ENCODE measurements around the gene ACD. TPM values are rescaled to one million over a fixed set of nuclear protein-coding genes. Genes with fewer than 3 reads are reported as not detected.

Gene ACD
- total and polyA plus RNA-seq, 2 of the 4 experiments (the other 2 are of a cell fraction) = 15.6 to 31.1 TPM

DNA sequence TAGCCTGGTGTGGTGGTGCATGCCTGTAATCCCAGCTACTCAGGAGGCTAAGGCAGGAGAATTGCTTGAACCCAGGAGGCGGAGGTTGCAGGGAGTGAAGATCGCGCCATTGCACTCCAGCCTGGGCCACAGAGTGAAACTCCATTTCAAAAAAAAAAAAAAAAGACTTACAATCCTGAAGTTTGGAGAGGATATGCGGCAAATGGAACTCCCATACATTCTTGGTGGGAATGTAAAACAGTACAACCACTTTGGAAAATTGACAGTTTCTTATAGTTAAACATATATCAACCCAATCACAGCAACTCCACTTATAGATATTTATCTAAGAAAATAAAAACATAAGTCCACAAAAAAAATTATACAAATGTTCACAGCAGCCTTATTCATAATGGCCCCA, 47.1 kb upstream of the ACD start:
- Histone ChIP-seq H3K79me1 (ENCODE audit: low read depth in 1 of 2, low read length in 2 of 2) (peaks cover 12 to 46% of the 10 kb centered on the region in 2 experiments), H3K4me3 (ENCODE audit: insufficient read depth, low read depth, low read length) (no peak overlapping the region), H3K4ac (ENCODE audit: low read depth, low read length) (no peak overlapping the region), H4K5ac (ENCODE audit: low read depth, low read length) (no peak overlapping the region), H3K9me3 (ENCODE audit: control insufficient read depth, insufficient read depth, low read length) (no peaks in the 10 kb centered on the region), H3K56ac (ENCODE audit: extremely low read depth, insufficient read depth, low read length) (no peak overlapping the region), H3K27ac (ENCODE audit: insufficient read depth, low read length) (no peak overlapping the region), H2BK15ac (ENCODE audit: low read depth, low read length) (no peak overlapping the region), H2BK5ac (ENCODE audit: low read depth, low read length, poor library complexity, severe bottlenecking) (no peak overlapping the region), H3K36me3 (ENCODE audit: control insufficient read depth, insufficient read depth, low read length) (no peaks in the 10 kb centered on the region), H2AK5ac (ENCODE audit: low read depth, low read length) (no peak overlapping the region), H3K27me3 (ENCODE audit: control insufficient read depth, insufficient read depth, low read length) (no peaks in the 10 kb centered on the region), H3K9ac (ENCODE audit: low read depth, low read length) (no peak overlapping the region), H2BK20ac (ENCODE audit: low read depth, low read length) (no peak overlapping the region), H3K18ac (ENCODE audit: low read depth, low read length) (no peak overlapping the region), H4K91ac (ENCODE audit: insufficient read depth, low read depth, low read length) (no peak overlapping the region), H3K4me1 (ENCODE audit: control insufficient read depth, insufficient read depth, low read length) (peaks cover 4% of the 10 kb centered on the region; the same call in 1 of the 2 replicates), H3K9me1 (ENCODE audit: insufficient read depth, low read length) (peaks cover 6% of the 10 kb centered on the region), H4K20me1 (ENCODE audit: insufficient read depth, low read length) (peaks cover 14% of the 10 kb centered on the region), H4K8ac (ENCODE audit: low read depth in 2 of 2, low read length in 2 of 2) (no peak overlapping the region), H2AFZ (replicated peaks; ENCODE audit: low read length, poor library complexity) (no peak overlapping the region), H2AK9ac (replicated peaks; ENCODE audit: low read depth, low read length, poor library complexity) (no peak overlapping the region), H3K23ac (ENCODE audit: low read depth, low read length) (no peak overlapping the region), H3K14ac (replicated peaks; ENCODE audit: low read depth, low read length) (no peak overlapping the region), H3K4me2 (ENCODE audit: low read depth, low read length) (no peak overlapping the region), H2BK120ac (ENCODE audit: low read depth, low read length) (no peak overlapping the region)
- no peak for ATAC-seq (ENCODE audit: low read depth)
- WGBS, 2 experiments (ENCODE audit: extremely low coverage in 2 of 2, insufficient read length in 1 of 2) = no CpG with 5 or more reads among the region's 4 CpGs
- BruUV-seq (replicated peaks) = no TSS peak
- in situ Hi-C loops (cut with MboI; ENCODE audit: low sequenced_read_pairs) (no loop called here), dilution Hi-C loops (cut with HindIII; ENCODE audit: low sequenced_read_pairs, unreplicated experiment) (no loop called here), intact Hi-C loops (cut with micrococcal nuclease) (no loop called here)
- DNase-seq = no peak
- no peak for TF ChIP-seq MXI1 (IDR thresholded peaks at IDR 0.05; ENCODE audit: borderline replicate concordance, low read depth, low read length)
- TF ChIP-seq RCOR1 (IDR thresholded peaks at IDR 0.05; ENCODE audit: insufficient replicate concordance, low read length) = no peak
- TF ChIP-seq, protein P1, sequence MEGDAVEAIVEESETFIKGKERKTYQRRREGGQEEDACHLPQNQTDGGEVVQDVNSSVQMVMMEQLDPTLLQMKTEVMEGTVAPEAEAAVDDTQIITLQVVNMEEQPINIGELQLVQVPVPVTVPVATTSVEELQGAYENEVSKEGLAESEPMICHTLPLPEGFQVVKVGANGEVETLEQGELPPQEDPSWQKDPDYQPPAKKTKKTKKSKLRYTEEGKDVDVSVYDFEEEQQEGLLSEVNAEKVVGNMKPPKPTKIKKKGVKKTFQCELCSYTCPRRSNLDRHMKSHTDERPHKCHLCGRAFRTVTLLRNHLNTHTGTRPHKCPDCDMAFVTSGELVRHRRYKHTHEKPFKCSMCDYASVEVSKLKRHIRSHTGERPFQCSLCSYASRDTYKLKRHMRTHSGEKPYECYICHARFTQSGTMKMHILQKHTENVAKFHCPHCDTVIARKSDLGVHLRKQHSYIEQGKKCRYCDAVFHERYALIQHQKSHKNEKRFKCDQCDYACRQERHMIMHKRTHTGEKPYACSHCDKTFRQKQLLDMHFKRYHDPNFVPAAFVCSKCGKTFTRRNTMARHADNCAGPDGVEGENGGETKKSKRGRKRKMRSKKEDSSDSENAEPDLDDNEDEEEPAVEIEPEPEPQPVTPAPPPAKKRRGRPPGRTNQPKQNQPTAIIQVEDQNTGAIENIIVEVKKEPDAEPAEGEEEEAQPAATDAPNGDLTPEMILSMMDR (conservative IDR thresholded peaks at IDR 0.05; ENCODE audit: low read depth, low read length) = no peak
- no peak for TF ChIP-seq BHLHE40 (IDR thresholded peaks at IDR 0.05; ENCODE audit: low read depth, low read length)
- TF ChIP-seq RAD21 (IDR thresholded peaks at IDR 0.05; ENCODE audit: low read length) = no peak
- no peak for TF ChIP-seq SMC3 (IDR thresholded peaks at IDR 0.05; ENCODE audit: low read depth, low read length)
- no peak for TF ChIP-seq MAZ (IDR thresholded peaks at IDR 0.05; ENCODE audit: borderline replicate concordance, low read depth, low read length)
- TF ChIP-seq MAFK (IDR thresholded peaks at IDR 0.05; ENCODE audit: low read depth, low read length) = no peak
- no peak for TF ChIP-seq CHD1 (IDR thresholded peaks at IDR 0.05; ENCODE audit: low read depth, low read length)
- no peak for TF ChIP-seq FOS (IDR thresholded peaks at IDR 0.05; ENCODE audit: low read depth, low read length)
- CTCF ChIA-PET = no interaction called here
- POLR2A ChIA-PET (ENCODE audit: unreplicated experiment) = no interaction called here

Measured in IMR-90 (cell line).